KOPT-K1 (cell line): Measurements from ENCODE around the gene TLE2.
"Not testable (repeated sequence)": the region's sequence is repeated elsewhere in the genome, so short reads cannot be mapped to it uniquely, and the experiment has no call there.

Source experiments
- H3K27ac ChIP-seq: fragments of 200-600 bp; sonication (generic); 2 replicates; pipeline ENCODE4 v1.5.1; 2016; ENCODE audit warnings: antibody characterized with exemption, mild to moderate bottlenecking, low read depth, low read length; ENCODE audit not compliant: poor library complexity, severe bottlenecking
- H3K36me3 ChIP-seq: fragments of 200-600 bp; sonication (generic); 2 replicates; pipeline ENCODE4 v1.5.1; 2017; ENCODE audit warnings: antibody characterized with exemption, mild to moderate bottlenecking, low read length, moderate library complexity; ENCODE audit not compliant: insufficient read depth
- H3K9me3 ChIP-seq: fragments of 200-600 bp; sonication (generic); 2 replicates; pipeline ENCODE4 v1.5.1; 2017; ENCODE audit warnings: antibody characterized with exemption, low read length, mild to moderate bottlenecking; ENCODE audit not compliant: insufficient read depth, poor library complexity, severe bottlenecking

TLE2 gene

GRCh38 chr19:3014135-3014534, 14.9 kb downstream of the TLE2 start:
- no peaks in the 10 kb centered on the region for H3K36me3 ChIP-seq
- no peak overlapping the region for H3K27ac ChIP-seq
- H3K9me3 ChIP-seq = no peaks in the 10 kb centered on the region

GRCh38 chr19:3013263-3013725, 15.8 kb downstream of the TLE2 start:
- no peak overlapping the region for H3K27ac ChIP-seq
- H3K36me3 ChIP-seq = no peaks in the 10 kb centered on the region
- H3K9me3 ChIP-seq = no peaks in the 10 kb centered on the region

GRCh38 chr19:3012621-3013262, 16.3 kb downstream of the TLE2 start:
- Histone ChIP-seq H3K9me3 (no peaks in the 10 kb centered on the region), H3K27ac (no peak overlapping the region), H3K36me3 (no peaks in the 10 kb centered on the region)

GRCh38 chr19:3012059-3012458, 17.0 kb downstream of the TLE2 start:
- not testable (repeated sequence) for H3K9me3 ChIP-seq, H3K27ac ChIP-seq, H3K36me3 ChIP-seq

- Histone ChIP-seq H3K9me3 (no peaks in the 10 kb centered on the region), H3K27ac (no peak overlapping the region), H3K36me3 (no peaks in the 10 kb centered on the region)
These were observed 18.2 kb downstream of the TLE2 start for GRCh38 chr19:3010871-3011270.

DNA sequence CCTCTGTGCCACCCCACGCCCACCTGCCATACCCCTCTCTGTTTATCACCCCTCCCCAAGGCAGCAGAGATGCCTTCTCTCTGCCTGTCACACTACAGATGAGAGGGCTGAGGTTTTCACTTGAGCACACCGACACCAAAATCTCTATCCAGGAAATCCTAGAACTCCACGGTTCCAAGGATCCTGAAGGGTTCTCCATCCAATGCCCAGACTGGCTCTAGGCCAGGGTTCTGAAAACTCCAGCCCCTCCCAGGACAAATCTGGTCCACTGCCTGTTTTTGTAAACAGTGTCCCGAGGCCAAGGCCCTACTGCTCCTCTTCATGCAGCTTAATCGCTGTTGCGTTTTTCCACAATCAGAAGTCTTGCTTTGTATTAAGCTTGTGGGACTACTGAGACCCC, 20.1 kb downstream of the TLE2 start:
- Histone ChIP-seq H3K36me3 (no peaks in the 10 kb centered on the region), H3K27ac (no peak overlapping the region), H3K9me3 (no peaks in the 10 kb centered on the region)

GRCh38 chr19:3007975-3008374, 21.1 kb downstream of the TLE2 start:
- Histone ChIP-seq H3K36me3 (no peaks in the 10 kb centered on the region), H3K27ac (no peak overlapping the region), H3K9me3 (no peaks in the 10 kb centered on the region)

DNA sequence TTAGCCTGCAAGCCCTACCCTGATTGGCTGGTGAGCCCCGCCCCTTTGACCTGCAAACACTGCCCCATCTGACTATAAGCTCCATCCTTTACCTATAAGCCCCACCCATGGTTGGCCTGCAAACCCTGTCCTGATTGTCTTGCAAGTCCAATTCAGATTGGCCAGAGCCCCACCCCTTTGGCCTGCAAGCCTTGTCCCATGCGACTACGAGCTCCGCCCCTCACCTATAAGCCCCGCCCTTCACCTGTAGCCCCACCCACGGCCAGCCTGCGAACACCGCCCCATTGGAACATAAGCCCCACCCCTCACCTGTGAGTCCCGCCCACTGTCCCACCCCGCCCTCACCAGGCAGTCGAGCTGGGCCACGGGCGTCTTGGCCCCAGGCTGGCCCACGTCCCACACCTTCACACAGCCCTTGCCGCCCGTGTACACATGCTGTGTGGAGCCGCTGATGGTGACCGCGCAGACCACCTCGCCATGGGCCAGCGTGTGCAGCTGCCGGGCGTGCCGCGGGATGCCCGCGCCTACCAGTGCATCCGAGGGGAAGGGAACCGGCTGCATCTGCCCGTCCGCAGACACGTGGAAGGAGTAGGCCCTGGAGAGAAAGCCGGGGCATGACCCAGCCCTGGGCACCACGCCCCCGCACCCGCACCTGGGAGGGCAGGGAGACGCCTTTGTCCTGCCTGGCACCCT, 22.9 kb downstream of the TLE2 start:
- no peak overlapping the region for H3K27ac ChIP-seq
- no peaks in the 10 kb centered on the region for H3K36me3 ChIP-seq
- H3K9me3 ChIP-seq = no peaks in the 10 kb centered on the region

DNA sequence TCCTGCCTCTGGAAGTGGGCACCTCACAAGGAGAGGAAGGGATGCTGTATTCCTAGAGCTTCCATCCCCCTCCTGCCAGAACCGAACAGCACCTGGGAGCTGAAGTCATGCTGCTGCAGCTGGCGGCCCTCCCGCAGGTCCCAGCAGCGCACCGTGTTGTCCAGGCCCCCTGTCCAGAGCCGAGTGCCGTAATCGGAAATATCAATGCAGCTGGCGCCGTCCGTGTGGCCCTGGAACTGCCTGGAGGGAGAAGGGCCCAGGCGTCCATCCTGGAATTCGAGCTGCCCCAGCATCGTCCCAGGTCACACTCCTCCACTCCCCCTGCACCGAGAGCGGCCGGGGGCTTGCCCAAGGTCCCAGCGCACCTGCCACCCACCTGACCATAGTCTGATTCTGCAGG, 23.7 kb downstream of the TLE2 start:
- H3K9me3 ChIP-seq = no peaks in the 10 kb centered on the region
- H3K36me3 ChIP-seq = no peaks in the 10 kb centered on the region
- no peak overlapping the region for H3K27ac ChIP-seq

DNA sequence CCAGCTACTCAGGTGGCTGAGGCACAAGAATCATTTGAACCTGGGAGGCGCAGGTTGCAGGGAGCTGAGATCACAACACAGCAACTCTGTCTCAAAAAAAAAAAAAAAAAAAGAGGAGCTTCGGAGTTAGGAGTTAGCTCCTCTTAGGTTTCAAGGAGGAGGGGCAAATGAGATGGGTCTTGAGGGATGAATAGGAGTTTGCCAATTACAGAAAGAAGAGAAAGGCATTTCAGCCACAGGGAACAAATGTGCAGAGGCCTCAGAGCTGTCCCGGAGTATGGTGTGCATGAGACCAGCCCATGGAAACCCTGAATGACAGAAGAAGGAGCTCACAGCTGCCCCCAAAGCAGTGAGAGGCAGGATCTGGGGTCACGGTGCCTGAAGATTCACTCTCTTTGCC, 24.6 kb downstream of the TLE2 start:
- no peaks in the 10 kb centered on the region for H3K9me3 ChIP-seq
- H3K36me3 ChIP-seq = no peaks in the 10 kb centered on the region
- no peak overlapping the region for H3K27ac ChIP-seq

DNA sequence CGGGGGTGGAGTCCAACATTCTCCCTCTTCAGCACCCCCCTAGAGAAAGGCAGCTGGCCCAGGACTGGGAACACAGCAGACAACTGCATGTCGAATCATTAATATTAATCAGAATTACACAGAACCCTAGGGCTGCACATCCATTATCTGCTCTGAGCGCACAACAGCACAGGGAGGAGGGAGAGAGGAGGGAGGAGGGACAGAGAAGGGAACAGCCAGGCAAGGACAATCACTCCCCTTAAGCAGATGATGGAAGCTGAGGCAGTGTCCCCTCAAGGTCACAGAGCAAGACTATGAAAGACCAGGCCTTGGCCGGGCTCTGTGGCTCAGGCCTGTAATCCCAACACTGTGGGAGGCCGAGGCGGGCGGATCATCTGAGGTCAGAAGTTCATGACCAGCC, 26.0 kb downstream of the TLE2 start:
- Histone ChIP-seq H3K27ac (no peak overlapping the region), H3K9me3 (peaks cover 5% of the 10 kb centered on the region), H3K36me3 (no peaks in the 10 kb centered on the region)

DNA sequence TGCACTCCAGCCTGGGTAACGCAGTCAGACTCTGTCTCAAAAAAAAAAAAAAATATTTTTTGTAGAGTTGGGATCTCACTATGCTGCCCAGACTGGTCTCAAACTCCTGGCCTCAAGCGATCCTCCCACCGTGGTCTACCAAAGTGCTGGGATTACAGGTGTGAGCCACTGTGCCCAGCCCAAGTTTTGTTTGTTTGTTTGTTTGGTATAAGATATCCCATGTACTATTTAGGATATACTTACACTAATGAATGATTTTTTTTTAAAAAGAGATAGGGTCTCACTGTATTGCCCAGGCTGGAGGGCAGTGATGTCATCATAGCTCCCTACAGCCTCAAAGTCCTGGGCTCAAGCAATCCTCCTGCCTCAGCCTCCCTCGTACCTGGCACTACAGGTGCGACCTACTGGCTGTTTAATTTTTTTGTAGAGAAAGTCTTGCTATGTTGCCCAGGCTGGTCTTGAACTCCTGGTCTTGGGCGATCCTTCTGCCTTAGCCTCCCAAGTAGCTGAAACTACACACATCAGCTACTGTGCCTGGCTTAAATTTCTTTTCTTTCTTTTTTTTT, 27.8 kb downstream of the TLE2 start:
- H3K27ac ChIP-seq = no peak overlapping the region
- H3K36me3 ChIP-seq = no peaks in the 10 kb centered on the region
- H3K9me3 ChIP-seq = peaks cover 5% of the 10 kb centered on the region

- H3K36me3 ChIP-seq = no peaks in the 10 kb centered on the region
- H3K9me3 ChIP-seq = peaks cover 5% of the 10 kb centered on the region
- no peak overlapping the region for H3K27ac ChIP-seq
These were observed 30.4 kb downstream of the TLE2 start for GRCh38 chr19:2998642-2999041.

GRCh38 chr19:2997720-2998119, 31.4 kb downstream of the TLE2 start:
- Histone ChIP-seq H3K27ac (no peak overlapping the region), H3K36me3 (no peaks in the 10 kb centered on the region)

DNA sequence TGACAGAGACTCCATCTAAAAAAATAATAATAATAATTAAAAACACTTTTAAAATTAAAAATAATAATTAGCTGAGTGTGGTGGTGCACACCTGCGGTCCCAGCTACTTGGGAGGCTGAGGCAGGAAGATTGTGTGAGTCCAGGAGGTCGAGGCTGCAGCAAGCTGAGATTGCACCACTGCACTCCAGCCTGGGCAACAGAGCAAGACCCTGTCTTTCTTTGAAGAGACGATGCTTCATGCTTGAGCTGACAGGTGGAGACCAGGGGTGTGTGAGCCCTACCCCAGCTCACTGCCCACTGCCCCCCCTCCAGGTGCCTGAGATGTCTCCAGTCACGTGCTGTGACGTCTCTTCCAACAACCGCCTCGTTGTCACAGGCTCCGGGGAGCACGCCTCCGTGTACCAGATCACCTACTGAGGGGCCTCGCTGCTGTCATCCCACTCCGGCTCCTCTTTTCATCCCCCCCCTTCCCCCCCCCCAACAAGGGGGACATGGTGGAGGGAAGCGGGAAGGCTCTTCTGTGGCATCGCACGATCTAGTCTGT, 34.4 kb downstream of the TLE2 start:
- no peaks in the 10 kb centered on the region for H3K36me3 ChIP-seq
- no peak overlapping the region for H3K27ac ChIP-seq
- peaks cover 5% of the 10 kb centered on the region for H3K9me3 ChIP-seq

More at GRCh38 chr19:2997720-2998119, 31.4 kb downstream of the TLE2 start:
- H3K9me3 ChIP-seq = peaks cover 5% of the 10 kb centered on the region
